Activated CD8-positive, alpha-beta T cell treated with anti-CD3 and anti-CD28 coated beads for 36 hours (primary cell): Measurements from ENCODE around the gene CLDN19. TPM values are rescaled to one million over a fixed set of nuclear protein-coding genes. Genes with fewer than 3 reads are reported as not detected.

Source experiments
- total RNA-seq, 2 experiments: library from RNA; stranded (reverse); gene quantifications; one replicate each; pipeline ENCODE4 v1.2.3, GENCODE V29; 2021

Gene CLDN19
- total RNA-seq, 2 experiments from 2014 or later: not detected

Other genes starting within 250 kb of the CLDN19 start
- 100 to 1,000 TPM; 105 TPM for gene PPIH, start 81.8 kb downstream of the CLDN19 start, total RNA-seq
- gene YBX1, start 57.8 kb downstream of the CLDN19 start, total RNA-seq: 1,000 to 10,000 TPM; 1,417 to 1,447 TPM
- gene P3H1, start 26.8 kb upstream of the CLDN19 start, total RNA-seq: 10 to 100 TPM; 34.7 to 34.8 TPM
- 1 to 10 TPM; 4.7 to 5.2 TPM for gene C1orf50, start 27.0 kb upstream of the CLDN19 start, total RNA-seq
- gene TMEM269, start 44.8 kb upstream of the CLDN19 start, total RNA-seq: under 1 TPM; 0.22 to 0.32 TPM
- gene ERMAP, start 76.9 kb upstream of the CLDN19 start, total RNA-seq: 1 to 10 TPM; 3.9 to 4.4 TPM
- 10 to 100 TPM; 12.2 to 14.3 TPM for gene SVBP, start 77.2 kb upstream of the CLDN19 start, total RNA-seq
- gene ZNF691, start 106.4 kb upstream of the CLDN19 start, total RNA-seq: 1 to 10 TPM; 6.9 to 7.5 TPM
- 100 to 1,000 TPM; 158 to 162 TPM for gene SLC2A1, start 218.6 kb upstream of the CLDN19 start, total RNA-seq